LHCN-M2 (cell line): ENCODE data around the gene AFG1L. TPM values are rescaled to one million over a fixed set of nuclear protein-coding genes. Genes with fewer than 3 reads are reported as not detected.
"Not testable (repeated sequence)": the region's sequence is repeated elsewhere in the genome, so short reads cannot be mapped to it uniquely, and the experiment has no call there.

ENCODE experiments used
- DNase-seq: peaks from one replicate; pipeline ENCODE4 v3.0.0-alpha.2; 2012; ENCODE audit warnings: low read depth
- total RNA-seq: library from RNA; depleted of rRNA; stranded (reverse); fragments of >200 nt; gene quantifications from 2 replicates; pipeline ENCODE4 v1.2.3, GENCODE V29; 2014

The AFG1L gene
- total RNA-seq, 1 experiment from 2014 or later: 6.6 TPM

- no peak for DNase-seq
Measured at GRCh38 chr6:108555399-108556052, 260.7 kb downstream of the AFG1L start.

GRCh38 chr6:108556250-108556649 lies 261.4 kb downstream of the AFG1L start:
- DNase-seq: no peak

GRCh38 chr6:108556866-108557493 lies 262.1 kb downstream of the AFG1L start:
- DNase-seq: no peak

- DNase-seq: peak; percentile 63
Measured at GRCh38 chr6:108557494-108558371, 262.9 kb downstream of the AFG1L start.

GRCh38 chr6:108558372-108559096 lies 263.7 kb downstream of the AFG1L start:
- peak; percentile 99 for DNase-seq

GRCh38 chr6:108559097-108559883 lies 264.4 kb downstream of the AFG1L start:
- DNase-seq: peak; percentile 86

GRCh38 chr6:108559884-108560462 lies 265.1 kb downstream of the AFG1L start:
- DNase-seq: peak; percentile 77

GRCh38 chr6:108560463-108561308 lies 265.8 kb downstream of the AFG1L start, which contains the start of gene FOXO3:
Gene FOXO3, plus strand, starts transcription at chr6:108560917. Its CDS starts 292 bp downstream, at chr6:108561209.
- DNase-seq: peak; percentile 88

GRCh38 chr6:108561309-108561647 lies 266.4 kb downstream of the AFG1L start:
- not testable (repeated sequence) for DNase-seq

- DNase-seq: no peak
Measured at GRCh38 chr6:108561742-108562502, 267.1 kb downstream of the AFG1L start.

GRCh38 chr6:108562503-108562993 lies 267.7 kb downstream of the AFG1L start:
- peak; percentile 95 for DNase-seq

- DNase-seq: no peak
Measured at GRCh38 chr6:108563292-108563691, 268.4 kb downstream of the AFG1L start.

GRCh38 chr6:108564178-108564577 lies 269.3 kb downstream of the AFG1L start:
- DNase-seq: peak; percentile 97

- no peak for DNase-seq
Measured at GRCh38 chr6:108565091-108565766, 270.4 kb downstream of the AFG1L start.

- peak; percentile 87 for DNase-seq
Measured at GRCh38 chr6:108565893-108566292, 271.0 kb downstream of the AFG1L start.

- no peak for DNase-seq
Measured at GRCh38 chr6:108566406-108566805, 271.6 kb downstream of the AFG1L start.

GRCh38 chr6:108568101-108568500 lies 273.2 kb downstream of the AFG1L start:
- DNase-seq: no peak
